Fibroblast of peridontal ligament (primary cell): ENCODE data around the gene BCO2.

ENCODE experiments used
- DNase-seq: peaks from one replicate; pipeline ENCODE4 v3.0.0-alpha.2; 2010; ENCODE audit errors: extremely low read depth

The BCO2 gene

GRCh38 chr11:112215621-112216020 is 40.3 kb downstream of the BCO2 start:
- no peak for DNase-seq

GRCh38 chr11:112216561-112217105 is 41.3 kb downstream of the BCO2 start:
- peak; percentile 89 for DNase-seq

- DNase-seq = peak; percentile 91
Observed at GRCh38 chr11:112219476-112220232, 44.3 kb downstream of the BCO2 start.

DNA sequence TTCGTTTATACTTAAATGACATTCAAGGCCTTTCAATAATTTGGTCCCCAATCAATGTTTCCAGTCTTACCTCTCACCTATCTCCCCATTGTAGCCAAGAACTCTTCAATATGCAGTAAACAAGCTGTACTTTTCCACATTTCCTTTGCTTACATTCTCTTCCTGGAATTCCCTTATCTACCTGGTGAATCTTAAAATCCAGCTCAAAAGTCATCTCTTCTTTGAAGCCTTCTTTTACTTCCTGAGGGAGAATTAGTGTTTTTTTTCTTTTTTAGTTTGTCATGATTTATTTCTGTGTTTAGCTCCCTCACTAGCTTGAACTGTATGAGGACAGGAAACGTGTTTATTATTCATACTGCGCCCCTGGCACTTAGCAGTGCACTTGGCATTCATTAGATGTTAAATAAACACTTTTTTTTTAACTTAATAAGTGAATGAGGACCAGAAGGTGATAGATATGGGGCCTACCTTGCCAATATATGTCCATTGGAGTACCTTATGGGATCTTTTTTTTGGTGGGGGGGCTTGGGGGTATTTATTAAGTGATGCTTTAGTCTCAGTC is 46.0 kb downstream of the BCO2 start:
- no peak for DNase-seq

- DNase-seq = no peak
Observed at GRCh38 chr11:112222303-112222702, 47.0 kb downstream of the BCO2 start.

DNA sequence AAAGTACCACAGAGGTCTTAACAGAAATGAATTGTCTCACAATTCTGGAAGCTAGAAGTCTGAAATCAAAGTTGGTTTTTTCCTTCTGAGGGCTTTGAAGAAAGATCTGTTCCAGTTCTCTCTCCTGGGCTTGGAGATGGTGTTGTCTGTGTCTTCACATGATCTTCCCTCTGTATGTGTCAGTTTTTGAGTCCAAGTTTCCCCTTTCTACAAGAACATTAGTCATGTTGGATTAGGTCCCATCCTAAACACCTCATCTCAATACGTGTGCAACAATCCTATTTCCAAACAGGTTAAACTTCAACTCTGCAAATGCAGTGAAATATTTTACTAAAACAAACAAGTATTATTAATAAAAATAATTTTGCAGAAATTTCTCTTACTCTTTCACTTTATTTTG is 47.8 kb downstream of the BCO2 start:
- no peak for DNase-seq

- DNase-seq = no peak
Observed at GRCh38 chr11:112223754-112224532, 48.6 kb downstream of the BCO2 start.

GRCh38 chr11:112225753-112226061 is 50.4 kb downstream of the BCO2 start:
- DNase-seq = no peak

DNA sequence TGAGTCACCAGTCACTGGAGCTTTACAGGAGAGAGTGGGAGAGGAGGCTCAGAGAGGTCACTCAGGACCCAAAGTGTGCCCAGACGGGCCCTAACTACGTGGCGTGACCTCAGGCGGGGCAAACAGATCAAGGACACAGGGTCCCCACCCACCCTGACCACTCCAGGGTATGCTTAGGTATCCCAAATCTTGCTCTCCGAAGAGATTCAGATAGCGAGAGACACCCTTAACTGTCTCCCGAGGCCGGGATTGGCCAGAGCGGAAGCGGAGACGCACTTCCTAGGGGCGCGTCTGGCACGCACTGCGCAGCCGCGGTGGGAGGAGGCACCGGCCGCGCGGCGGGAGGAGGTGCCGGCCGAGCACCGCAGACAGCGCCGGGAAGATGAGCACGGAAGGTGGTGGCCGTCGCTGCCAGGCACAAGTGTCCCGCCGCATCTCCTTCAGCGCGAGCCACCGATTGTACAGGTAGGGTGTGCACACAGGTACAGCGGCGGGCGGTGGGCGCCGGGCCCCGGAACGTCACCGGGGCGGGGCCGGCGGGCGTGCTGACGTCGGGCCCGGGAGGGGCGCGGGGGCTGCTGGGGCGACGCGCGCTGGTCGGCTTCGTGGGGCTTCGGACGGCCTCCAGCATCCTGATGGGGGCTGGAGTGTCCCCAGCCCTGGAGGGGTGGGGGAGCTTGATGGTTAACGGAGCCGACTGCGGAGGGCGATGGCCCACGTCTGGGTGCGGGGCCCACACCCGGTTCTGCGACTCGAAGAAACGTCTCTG is 50.9 kb downstream of the BCO2 start, which contains the start of gene PTS:
TSS of gene PTS (plus strand) at position 367 of the 769 bp plus-strand sequence. CDS start at position 383, 16 bp downstream.
- DNase-seq = peak; percentile 85

- DNase-seq = peak; percentile 64
Observed at GRCh38 chr11:112226831-112227401, 51.6 kb downstream of the BCO2 start.

- DNase-seq = no peak
Observed at GRCh38 chr11:112227471-112227870, 52.2 kb downstream of the BCO2 start.

DNA sequence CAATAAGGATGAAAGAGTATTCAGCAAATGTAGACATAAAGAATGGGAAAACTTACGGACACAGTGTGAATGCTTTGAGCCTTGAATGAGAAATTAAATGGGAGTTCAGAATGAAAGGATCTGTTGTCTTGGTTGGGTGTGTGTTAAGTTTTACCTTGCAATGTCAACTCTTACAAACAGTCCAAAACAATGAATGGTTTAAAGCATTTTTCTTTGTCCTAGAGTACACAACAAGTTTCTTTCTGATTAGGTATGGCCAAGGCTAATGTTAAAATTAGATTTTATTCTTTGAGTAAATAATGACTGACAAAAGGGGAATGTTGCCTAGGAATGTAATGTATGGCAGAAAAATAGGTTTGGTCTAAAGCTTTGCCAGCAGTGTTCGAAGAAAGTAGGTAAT is 53.4 kb downstream of the BCO2 start:
- no peak for DNase-seq

GRCh38 chr11:112229159-112229558 is 53.8 kb downstream of the BCO2 start:
- DNase-seq = no peak

DNA sequence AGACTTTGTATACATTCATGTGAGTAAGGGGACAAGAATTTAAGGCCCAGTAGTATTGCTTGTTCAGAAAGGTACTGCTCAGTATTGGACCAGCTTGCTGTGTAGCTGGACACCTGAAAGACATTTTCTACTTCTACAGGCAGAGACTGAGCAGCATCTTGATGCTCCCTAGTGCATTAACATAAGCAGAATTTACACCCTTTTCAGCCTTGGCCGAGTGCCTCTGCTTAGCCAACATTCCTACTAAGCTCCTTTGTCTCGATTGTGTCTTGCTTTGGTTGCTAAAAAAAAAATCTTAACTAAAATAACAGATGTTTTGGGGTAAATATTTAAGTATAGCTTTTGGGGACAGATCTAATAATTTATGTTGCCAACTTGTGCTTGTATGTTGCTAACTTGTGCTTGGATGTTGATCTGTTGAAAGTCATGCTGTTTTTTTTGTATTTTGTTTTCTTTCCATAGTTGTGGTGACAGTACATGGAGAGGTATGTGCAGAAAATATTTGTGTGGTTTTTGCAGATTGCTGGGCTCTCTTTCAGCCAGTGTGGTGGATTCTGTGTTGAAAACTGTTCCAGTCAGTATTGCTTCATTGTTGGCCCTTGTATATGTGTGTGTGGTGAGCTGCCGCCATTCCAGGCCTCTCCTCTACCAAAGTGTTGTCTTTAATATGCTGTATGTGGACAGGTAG is 54.6 kb downstream of the BCO2 start:
- peak; percentile 96 for DNase-seq

DNA sequence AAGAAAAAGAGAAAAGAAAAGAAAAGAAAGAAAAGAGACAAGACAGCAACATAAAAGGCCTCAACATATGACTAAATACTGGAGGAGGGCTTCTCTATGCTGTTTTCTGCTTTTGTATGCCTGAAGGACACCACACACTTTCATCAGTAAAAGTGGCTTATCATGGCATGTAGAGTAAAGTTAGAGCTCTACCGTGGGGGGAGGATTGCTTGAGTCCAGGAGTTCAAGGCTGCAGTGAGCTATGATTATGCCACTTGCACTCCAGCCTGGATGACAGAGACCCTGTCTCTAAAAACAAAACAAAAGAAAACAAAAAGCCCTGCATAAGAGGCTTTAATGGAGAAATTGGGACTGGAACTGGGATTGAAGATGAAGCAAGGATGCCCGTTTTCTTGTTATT is 56.6 kb downstream of the BCO2 start:
- DNase-seq = no peak

GRCh38 chr11:112235750-112236390 is 60.6 kb downstream of the BCO2 start:
- DNase-seq = no peak

DNA sequence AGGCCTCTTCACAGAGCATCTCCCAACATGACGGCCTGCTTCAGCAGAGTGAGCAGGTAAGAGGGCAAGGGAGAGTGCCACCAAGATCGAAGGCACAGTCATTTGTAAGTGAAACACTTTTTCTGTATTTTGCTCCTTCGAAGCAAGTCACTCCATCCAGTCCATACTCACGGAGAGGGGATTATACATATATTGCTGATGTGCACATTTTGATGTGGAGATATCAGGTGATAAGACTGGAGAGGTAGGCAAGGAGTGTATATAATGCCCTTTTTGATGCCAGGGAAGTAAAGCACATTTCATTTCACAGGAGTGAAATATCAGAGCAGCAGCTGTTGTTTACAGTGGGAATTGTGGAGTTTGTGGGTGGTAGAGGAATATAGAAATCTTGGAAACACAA is 62.1 kb downstream of the BCO2 start:
- DNase-seq = no peak

- no peak for DNase-seq
Observed at GRCh38 chr11:112238041-112238440, 62.7 kb downstream of the BCO2 start.

- DNase-seq = peak; percentile 95
Observed at GRCh38 chr11:112241486-112241885, 66.2 kb downstream of the BCO2 start.

DNA sequence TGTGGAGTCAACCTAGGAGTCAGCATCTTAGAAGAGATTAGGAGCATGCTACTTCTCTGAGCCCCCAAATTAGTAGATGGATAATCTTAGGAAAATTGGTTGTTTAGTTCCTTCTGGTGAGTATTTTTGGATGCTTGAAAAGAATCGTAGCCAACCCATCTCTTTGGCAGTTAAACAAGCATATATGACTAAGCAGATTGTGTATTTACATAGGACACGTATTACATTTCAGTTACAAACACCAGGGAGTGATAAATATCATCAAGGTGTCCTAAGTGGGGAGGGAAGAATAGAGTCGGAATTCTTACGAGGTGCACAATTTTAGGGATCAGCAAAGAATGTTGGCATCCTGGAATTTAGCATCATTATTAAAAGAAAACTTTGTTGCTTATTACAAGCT is 71.9 kb downstream of the BCO2 start:
- peak; percentile 69 for DNase-seq
